Psoas muscle (tissue), 8 donors: ENCODE results near the gene MECR. TPM values are rescaled to one million over a fixed set of nuclear protein-coding genes. Genes with fewer than 3 reads are reported as not detected.
A peak's percentile ranks its signal among the peaks of the same experiment; 100 is the strongest.

Experiments
- ATAC-seq, 4 donors: fragments of 200-7000 bp; cut with Tn5 transposase; one replicate each; pipeline ENCODE4 v1.9.1; 2020; ENCODE audit warnings: moderate library complexity in 3 of 4, mild to moderate bottlenecking in 2 of 4
- DNase-seq, 2 donors: peaks; one replicate each; pipeline ENCODE4 v3.0.0-alpha.2; 2020
- H3K27ac ChIP-seq: fragments of 200-600 bp; one replicate; pipeline ENCODE4 v1.8.0; 2022
- H3K27me3 ChIP-seq, 3 donors: fragments of 200-600 bp in 1 of 3; one replicate each; pipeline versions ENCODE4 v1.6.1 to v1.8.0; 2013 to 2022; ENCODE audit warnings: low read length in 2 of 3, mild to moderate bottlenecking in 2 of 3, moderate library complexity in 1 of 3; ENCODE audit not compliant: insufficient read depth in 3 of 3
- H3K36me3 ChIP-seq, 2 donors: fragments of 200-600 bp in 1 of 2; one replicate each; pipeline versions ENCODE4 v1.6.1 to v1.8.0; 2013 to 2022; ENCODE audit warnings: low read depth in 1 of 2, mild to moderate bottlenecking in 1 of 2, moderate library complexity in 1 of 2; ENCODE audit not compliant: insufficient read depth in 1 of 2
- H3K4me1 ChIP-seq: fragments of 200-600 bp; one replicate; pipeline ENCODE4 v1.8.0; 2022
- H3K4me3 ChIP-seq: fragments of 200-600 bp; one replicate; pipeline ENCODE4 v1.8.0; 2022; ENCODE audit warnings: mild to moderate bottlenecking
- H3K9me3 ChIP-seq: fragments of 200-600 bp; one replicate; pipeline ENCODE4 v1.8.0; 2022
- WGBS, 3 donors: extraction: QIAGEN DNeasy Blood & Tissue Kit; methylation state at CpG; one replicate each; pipeline versions ENCODE4 v1.1.6 to v1.1.7; 2013; 5-methylcytosine and 5-hydroxymethylcytosine counted together
- intact Hi-C, 2 donors: fragments of 100-400 bp; cut with DNase I; formaldehyde crosslinking; loops; one replicate each; pipeline versions ENCODE4 v1.11.0 to v1.14.2; 2022
- polyA plus RNA-seq, 3 donors: library from polyadenylated mRNA; stranded (reverse); fragments of 200-250 nt; gene quantifications; one replicate each; pipeline ENCODE4 v1.2.3, GENCODE V29; 2013
- total RNA-seq, 4 donors: library from RNA; stranded (reverse); fragmentation: NEBNext Ultra II Directional in 2 of 4; extraction: Animal tissue kit (Norgen Biotek cat#: 25700) in 2 of 4; gene quantifications; one replicate each; pipeline versions ENCODE4 v1.2.1 to v1.2.4, GENCODE V29; 2021 to 2023
- TF ChIP-seq, protein P1 (sequence below): fragments of 200-600 bp; IDR thresholded peaks from one replicate; pipeline ENCODE4 v1.8.0; 2022; ENCODE audit warnings: antibody characterized with exemption
- donor health status: healthy with polysubstance abuse.
- donor health status: DM: no; HTN: no; CAD: no; lungs with moderate emphysema.
- donor health status: Bipolar disorder and iron deficiency.
- donor health status: healthy.
- donor health status: DM: yes; HTN: yes; CAD: no.
- donor health status: DM: no; HTN: no; CAD: no.
- donor health status: DM: no; HTN: no; CAD: no.
- donor health status: DM: yes; HTN: yes; CAD: no.

MECR gene
- total and polyA plus RNA-seq, 7 donors: 22.7 to 42.6 (median 36.8) TPM

DNA sequence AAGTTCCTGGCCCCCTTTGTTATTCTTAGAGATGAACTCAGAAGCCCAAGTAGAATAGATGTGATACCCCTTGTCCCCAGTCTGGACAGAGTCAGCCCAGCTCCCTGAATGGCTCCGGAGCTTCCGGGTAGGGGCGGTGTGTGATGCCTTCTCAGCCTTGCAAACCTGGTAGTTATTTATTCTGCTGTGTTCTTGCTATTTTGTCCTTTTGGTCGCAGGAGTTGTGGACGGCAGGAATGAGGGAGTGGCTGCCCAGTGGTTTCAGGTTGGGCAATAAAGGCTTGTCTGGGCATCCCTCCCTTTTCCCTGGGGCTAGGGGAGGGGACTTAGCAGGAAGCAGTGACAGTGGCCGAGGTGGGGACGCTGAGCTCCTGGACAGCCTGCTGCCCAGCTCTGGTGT is 8.4 kb upstream of the MECR start:
- H3K4me1 ChIP-seq: peaks cover 6% of the 10 kb centered on the region
- no peaks in the 10 kb centered on the region for H3K27me3 ChIP-seq
- H3K36me3 ChIP-seq: no peaks in the 10 kb centered on the region
- DNase-seq: no peak
- peak overlapping the region; percentile 74 for H3K27ac ChIP-seq
- H3K9me3 ChIP-seq: no peaks in the 10 kb centered on the region
- 61 to 66% (median 61%) methylated on average over 7 of the region's 7 CpGs for WGBS, 3 donors
- intact Hi-C loops: loop anchor here (5.0 to 10.0 kb wide), 7 partner anchors 553 to 1536 kb away; no protein-coding TSS in a partner anchor
- no peak for ATAC-seq
- TF ChIP-seq, protein P1, sequence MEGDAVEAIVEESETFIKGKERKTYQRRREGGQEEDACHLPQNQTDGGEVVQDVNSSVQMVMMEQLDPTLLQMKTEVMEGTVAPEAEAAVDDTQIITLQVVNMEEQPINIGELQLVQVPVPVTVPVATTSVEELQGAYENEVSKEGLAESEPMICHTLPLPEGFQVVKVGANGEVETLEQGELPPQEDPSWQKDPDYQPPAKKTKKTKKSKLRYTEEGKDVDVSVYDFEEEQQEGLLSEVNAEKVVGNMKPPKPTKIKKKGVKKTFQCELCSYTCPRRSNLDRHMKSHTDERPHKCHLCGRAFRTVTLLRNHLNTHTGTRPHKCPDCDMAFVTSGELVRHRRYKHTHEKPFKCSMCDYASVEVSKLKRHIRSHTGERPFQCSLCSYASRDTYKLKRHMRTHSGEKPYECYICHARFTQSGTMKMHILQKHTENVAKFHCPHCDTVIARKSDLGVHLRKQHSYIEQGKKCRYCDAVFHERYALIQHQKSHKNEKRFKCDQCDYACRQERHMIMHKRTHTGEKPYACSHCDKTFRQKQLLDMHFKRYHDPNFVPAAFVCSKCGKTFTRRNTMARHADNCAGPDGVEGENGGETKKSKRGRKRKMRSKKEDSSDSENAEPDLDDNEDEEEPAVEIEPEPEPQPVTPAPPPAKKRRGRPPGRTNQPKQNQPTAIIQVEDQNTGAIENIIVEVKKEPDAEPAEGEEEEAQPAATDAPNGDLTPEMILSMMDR: no peak
- no peak overlapping the region for H3K4me3 ChIP-seq

DNA sequence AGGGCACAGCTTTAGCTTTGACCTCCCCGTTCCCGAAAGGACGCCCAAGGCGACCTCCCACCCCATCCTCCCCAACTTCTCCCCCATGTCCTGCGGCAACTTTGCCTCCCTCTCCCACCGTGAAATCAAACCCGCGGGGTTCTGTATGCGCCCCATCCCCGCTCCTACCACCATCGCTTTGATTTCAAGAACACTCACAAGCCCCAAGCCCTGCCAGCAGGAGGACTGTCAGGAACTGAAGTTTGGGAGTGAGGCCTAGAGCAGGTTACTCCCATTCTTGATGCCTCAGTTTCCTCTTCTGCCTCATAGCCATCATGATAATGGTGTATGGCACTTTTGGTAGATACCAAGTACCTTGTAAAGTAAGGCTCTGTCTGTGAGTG is 7.9 kb upstream of the MECR start:
- Histone ChIP-seq H3K27ac (peak overlapping the region; percentile 74), H3K9me3 (no peaks in the 10 kb centered on the region), H3K4me1 (peaks cover 6% of the 10 kb centered on the region), H3K27me3 (no peaks in the 10 kb centered on the region), H3K36me3 (no peaks in the 10 kb centered on the region), H3K4me3 (peak overlapping the region; percentile 83)
- ATAC-seq (no peak), DNase-seq (no peak)
- WGBS, 3 donors: 47 to 56% (median 50%) methylated on average over 9 to 11 of the region's 11 CpGs
- TF ChIP-seq, protein P1: no peak
- intact Hi-C loops: loop anchor here (5.0 to 10.0 kb wide), 7 partner anchors 554 to 1536 kb away; no protein-coding TSS in a partner anchor

DNA sequence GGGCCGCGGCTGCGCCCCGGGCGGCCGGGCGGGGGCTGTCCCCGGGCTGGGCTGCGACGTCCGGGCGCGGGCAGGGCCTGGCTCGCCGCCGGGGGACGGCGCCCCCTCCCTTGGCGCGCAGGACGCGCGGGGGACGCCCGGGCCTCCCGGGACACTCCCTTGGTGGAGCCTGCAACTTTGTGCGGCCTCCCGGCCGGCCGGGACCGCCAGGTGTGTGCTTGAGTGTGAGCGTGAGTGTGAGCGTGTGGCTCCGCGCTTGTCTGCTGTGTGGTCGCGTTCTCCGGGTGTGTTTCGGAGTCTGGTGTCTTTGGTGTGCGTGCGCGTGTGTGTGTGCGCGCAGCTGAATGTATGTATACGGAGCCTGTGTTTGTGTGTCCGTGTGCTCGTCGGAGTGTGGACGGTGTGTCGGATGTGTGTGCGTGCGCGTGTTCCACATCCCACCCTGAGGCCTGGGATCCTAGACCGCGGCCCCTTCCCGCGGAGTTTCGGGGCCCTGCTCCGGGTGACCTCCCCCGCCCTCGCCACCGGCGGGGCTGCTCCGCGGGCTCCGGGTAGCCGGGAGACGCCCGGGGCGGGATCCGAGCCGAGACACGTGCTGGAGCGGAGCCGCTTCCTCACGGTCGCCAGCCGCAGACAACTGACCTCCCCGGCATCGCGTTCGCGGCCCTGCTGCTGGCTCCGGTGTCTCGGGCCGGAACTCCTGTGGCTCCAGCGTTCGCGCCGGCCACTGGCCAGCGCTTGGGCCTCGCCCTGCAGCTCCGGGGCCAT is 7.3 kb upstream of the MECR start:
- WGBS, 3 donors: 1% methylated on average over 48 to 93 of the region's 93 CpGs
- Histone ChIP-seq H3K4me1 (peaks cover 6% of the 10 kb centered on the region), H3K4me3 (peak overlapping the region; percentile 83), H3K9me3 (no peaks in the 10 kb centered on the region), H3K27me3 (no peaks in the 10 kb centered on the region), H3K36me3 (no peaks in the 10 kb centered on the region), H3K27ac (peak overlapping the region; percentile 74)
- peak; percentile 61 to 82 (median 75) for ATAC-seq
- intact Hi-C loops: loop anchor here (2.0 to 10.0 kb wide), 10 partner anchors 554 to 1537 kb away; no protein-coding TSS in a partner anchor
- DNase-seq: peak; percentile 69 to 86
- TF ChIP-seq, protein P1: no peak

DNA sequence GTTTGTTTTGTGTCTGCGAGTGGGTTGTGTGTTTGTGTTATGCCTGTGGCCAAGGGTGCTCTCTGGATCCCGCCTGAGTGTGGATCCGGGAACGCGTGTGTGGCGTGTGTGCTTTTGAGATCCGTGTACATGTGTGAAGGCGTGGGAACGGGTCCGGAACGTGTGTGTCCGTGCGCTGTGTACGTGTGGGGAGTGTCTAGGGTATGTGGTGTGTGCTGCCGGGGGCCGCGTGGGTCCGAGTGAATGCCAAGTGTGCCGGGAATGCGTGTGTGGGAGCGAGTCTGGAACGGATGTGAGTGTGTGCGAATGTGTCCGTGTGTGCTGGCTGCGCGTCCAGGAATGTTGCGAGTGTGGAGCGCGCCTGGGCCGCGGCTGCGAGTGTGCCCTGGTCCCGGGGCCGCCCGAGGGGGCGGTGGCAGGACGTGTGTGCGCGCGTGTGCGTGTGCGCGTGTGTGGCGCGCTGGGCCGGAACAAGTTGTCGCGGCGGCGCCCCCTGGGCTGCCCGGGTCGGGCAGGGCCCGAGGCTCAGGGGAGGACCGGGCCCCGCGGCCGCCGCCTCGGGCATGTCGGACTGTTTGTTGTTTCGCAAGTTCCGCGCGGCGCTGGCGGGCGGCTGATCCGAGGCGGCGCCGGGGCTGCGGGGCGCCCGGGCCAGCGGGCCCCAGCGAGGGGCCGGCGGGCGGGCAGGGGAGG is 6.5 kb upstream of the MECR start:
- no peaks in the 10 kb centered on the region for H3K9me3 ChIP-seq
- ATAC-seq: peak; percentile 42 to 59 (median 56)
- H3K27me3 ChIP-seq: no peaks in the 10 kb centered on the region
- peak overlapping the region; percentile 83 for H3K4me3 ChIP-seq
- no peaks in the 10 kb centered on the region for H3K36me3 ChIP-seq
- intact Hi-C loops: loop anchor here (2.0 to 10.0 kb wide), 10 partner anchors 555 to 1538 kb away; no protein-coding TSS in a partner anchor
- peaks cover 6% of the 10 kb centered on the region for H3K4me1 ChIP-seq
- WGBS, 3 donors: 0% methylated on average over 53 to 79 of the region's 79 CpGs
- TF ChIP-seq, protein P1: no peak
- peak; percentile 66 to 76 for DNase-seq
- H3K27ac ChIP-seq: peak overlapping the region; percentile 84
